HepG2 (cell line): Measurements from ENCODE around the gene WDFY1. TPM values are rescaled to one million over a fixed set of nuclear protein-coding genes. Genes with fewer than 3 reads are reported as not detected.

Experiments
- CCAR2 ChIP-seq: fragments of 200-400 bp; formaldehyde crosslinking; optimal IDR thresholded peaks from 2 replicates; pipeline ENCODE3; 2018; ENCODE audit warnings: low read depth, mild to moderate bottlenecking, low read length, moderate library complexity
- DMAP1 ChIP-seq: IDR thresholded peaks from 2 replicates; pipeline ENCODE4 v1.6.1; 2016
- FOXO4 ChIP-seq: sonication (generic); formaldehyde crosslinking; conservative IDR thresholded peaks from 2 replicates; pipeline ENCODE4 v1.8.1; 2023; ENCODE audit warnings: missing genetic modification reagents
- GATAD1 ChIP-seq: IDR thresholded peaks from 2 replicates; pipeline ENCODE4 v1.6.1; 2016; ENCODE audit warnings: missing genetic modification reagents, missing compliant biosample characterization
- KDM1A ChIP-seq: IDR thresholded peaks from 2 replicates; pipeline ENCODE4 v1.6.1; 2016; ENCODE audit warnings: missing compliant biosample characterization
- NFYB ChIP-seq: sonication (generic); formaldehyde crosslinking; IDR thresholded peaks from 2 replicates; pipeline ENCODE4 v1.4.0; 2020; ENCODE audit warnings: missing genetic modification reagents
- NR2F1 ChIP-seq, 2 experiments: fragments of 450-650 bp in 1 of 2; formaldehyde crosslinking in 1 of 2; IDR thresholded peaks; 2 replicates each; pipeline versions ENCODE4 v1.5.0 to v1.6.1; 2016 to 2020; ENCODE audit warnings: mild to moderate bottlenecking in 1 of 2, missing compliant biosample characterization in 1 of 2, missing genetic modification reagents in 1 of 2, moderate library complexity in 1 of 2
- PAWR ChIP-seq: sonication (generic); formaldehyde crosslinking; IDR thresholded peaks from 2 replicates; pipeline ENCODE4 v1.4.0; 2020; ENCODE audit warnings: missing genetic modification reagents, mild to moderate bottlenecking, borderline replicate concordance
- PITX1 ChIP-seq: sonication (generic); formaldehyde crosslinking; IDR thresholded peaks from 2 replicates; pipeline ENCODE4 v1.5.1; 2020; ENCODE audit warnings: mild to moderate bottlenecking, missing genetic modification reagents
- PRPF4 ChIP-seq: fragments of 200-400 bp; formaldehyde crosslinking; IDR thresholded peaks from 2 replicates; pipeline ENCODE4 v1.6.1; 2016; ENCODE audit warnings: low read length, low read depth; ENCODE audit not compliant: poor library complexity, severe bottlenecking
- SIX1 ChIP-seq: sonication (generic); formaldehyde crosslinking; IDR thresholded peaks from 2 replicates; pipeline ENCODE4 v1.4.0; 2020; ENCODE audit warnings: missing genetic modification reagents, borderline replicate concordance
- SMAD9 ChIP-seq: sonication (generic); formaldehyde crosslinking; IDR thresholded peaks from 2 replicates; pipeline ENCODE4 v1.5.1; 2020; ENCODE audit warnings: mild to moderate bottlenecking, missing genetic modification reagents
- SRSF1 ChIP-seq: fragments of 200-400 bp; formaldehyde crosslinking; optimal IDR thresholded peaks from 2 replicates; pipeline ENCODE3; 2017; ENCODE audit warnings: mild to moderate bottlenecking, low read depth, low read length, moderate library complexity
- THAP8 ChIP-seq: sonication (generic); formaldehyde crosslinking; IDR thresholded peaks from 2 replicates; pipeline ENCODE4 v1.5.1; 2020; ENCODE audit warnings: missing genetic modification reagents, mild to moderate bottlenecking, borderline replicate concordance
- ZBTB43 ChIP-seq: sonication (generic); formaldehyde crosslinking; conservative IDR thresholded peaks from 2 replicates; pipeline ENCODE4 v1.4.0; 2020; ENCODE audit warnings: missing genetic modification reagents
- ZBTB7B ChIP-seq: sonication (generic); formaldehyde crosslinking; IDR thresholded peaks from 2 replicates; pipeline ENCODE4 v1.4.0; 2020; ENCODE audit warnings: missing genetic modification reagents
- ZFP82 ChIP-seq: sonication (generic); formaldehyde crosslinking; IDR thresholded peaks from 2 replicates; pipeline ENCODE4 v1.5.1; 2020; ENCODE audit warnings: mild to moderate bottlenecking, missing genetic modification reagents, borderline replicate concordance
- ZNF160 ChIP-seq: sonication (generic); formaldehyde crosslinking; IDR thresholded peaks from 2 replicates; pipeline ENCODE4 v1.8.0; 2022; ENCODE audit warnings: mild to moderate bottlenecking, inconsistent platforms, missing genetic modification reagents
- ZNF225 ChIP-seq: sonication (generic); formaldehyde crosslinking; IDR thresholded peaks from 2 replicates; pipeline ENCODE4 v1.4.0; 2020; ENCODE audit warnings: mild to moderate bottlenecking, missing genetic modification reagents
- ZNF260 ChIP-seq: sonication (generic); formaldehyde crosslinking; IDR thresholded peaks from 2 replicates; pipeline ENCODE4 v1.4.0; 2020; ENCODE audit warnings: missing genetic modification reagents, low read depth, mild to moderate bottlenecking, borderline replicate concordance
- ZNF468 ChIP-seq: sonication (generic); formaldehyde crosslinking; IDR thresholded peaks from 2 replicates; pipeline ENCODE4 v1.8.0; 2022; ENCODE audit warnings: mild to moderate bottlenecking, moderate library complexity, missing genetic modification reagents
- ZNF503 ChIP-seq: sonication (generic); formaldehyde crosslinking; IDR thresholded peaks from 2 replicates; pipeline ENCODE4 v1.4.0; 2020; ENCODE audit warnings: missing genetic modification reagents
- ZNF552 ChIP-seq: sonication (generic); formaldehyde crosslinking; IDR thresholded peaks from 2 replicates; pipeline ENCODE4 v1.9.0; 2022; ENCODE audit warnings: missing genetic modification reagents, mild to moderate bottlenecking, borderline replicate concordance
- polyA plus RNA-seq, 8 experiments: library from polyadenylated mRNA; depleted of rRNA in 3 of 8; stranded (reverse) in 7 of 8; unstranded in 1 of 8; fragments of >200 nt; fragmentation: Illumina TruSeq in 4 of 8; extraction: Trizol in 4 of 8; gene quantifications; 2 replicates each; pipeline versions ENCODE4 v1.2.1 to v1.2.3, GENCODE V29; 2011 to 2016; ENCODE audit warnings: low read depth in 4 of 8, missing spikeins in 1 of 8, mixed read lengths in 1 of 8; ENCODE audit not compliant: insufficient read depth in 1 of 8
- total RNA-seq, 5 experiments: library from RNA; depleted of rRNA; stranded (reverse); fragments of >200 nt; fragmentation: Illumina TruSeq; extraction: Trizol; gene quantifications; 2 replicates each; pipeline ENCODE4 v1.2.3, GENCODE V29; 2016; ENCODE audit warnings: low read depth in 1 of 5

WDFY1 gene
- total and polyA plus RNA-seq, 2 of the 13 experiments (the other 11 are each of a cell fraction or from before 2014, with no cell fraction given), result 77.0 to 78.4 TPM

GRCh38 chr2:223944703-223945531, at the start of gene WDFY1 (continued):
- TF ChIP-seq NR2F1 (CRISPR knock-in tag; IDR thresholded peaks at IDR 0.05) (peak in 1 of 2 experiments; percentile 8; a peak in 1 of 4 replicates), DMAP1 (CRISPR knock-in tag) (peak; percentile 89), SRSF1 (peak; percentile 87), THAP8 (CRISPR knock-in tag) (peak; percentile 47), PITX1 (peak; percentile 84), ZNF503 (CRISPR knock-in tag) (peak; percentile 89), SIX1 (CRISPR knock-in tag) (no peak), GATAD1 (peak; percentile 86), ZNF468 (CRISPR knock-in tag) (no peak), ZNF225 (CRISPR knock-in tag) (peak; percentile 97), CCAR2 (no peak), ZNF552 (peak; percentile 87), PAWR (CRISPR knock-in tag) (no peak; the same call in 1 of the 2 replicates), ZNF260 (no peak), KDM1A (CRISPR knock-in tag) (0 out of 2 replicates have a peak, but pooled peaks have one; percentile 51), ZNF160 (peak; percentile 79; the same call in 1 of the 2 replicates), ZBTB43 (CRISPR knock-in tag) (peak; percentile 91; the same call in 1 of the 2 replicates), ZBTB7B (CRISPR knock-in tag) (peak; percentile 94), SMAD9 (CRISPR knock-in tag) (0 out of 2 replicates have a peak, but pooled peaks have one; percentile 24), PRPF4 (no peak), FOXO4 (0 out of 2 replicates have a peak, but pooled peaks have one; percentile 85), NFYB (no peak; the same call in 1 of the 2 replicates), ZFP82 (CRISPR knock-in tag) (no peak; the same call in 1 of the 2 replicates)
